G401 (cell line): ENCODE data around the gene TMC8. TPM values are rescaled to one million over a fixed set of nuclear protein-coding genes. Genes with fewer than 3 reads are reported as not detected.

Experiments used
- total RNA-seq: library from RNA; depleted of rRNA; stranded (reverse); fragments of >200 nt; shearing (Covaris generic); gene quantifications from 2 replicates; pipeline ENCODE4 v1.2.3, GENCODE V29; 2014; rRNA removed

Gene TMC8
- total RNA-seq, 1 experiment from 2014 or later, result 0.14 TPM

Other genes starting within 250 kb of the TMC8 start
- 2.5 and 2.7 TPM in 2 replicates for gene TNRC6C, start 172.1 kb upstream of the TMC8 start, total RNA-seq
- 50.5 and 69.0 TPM in 2 replicates for gene TMC6, start 2.0 kb upstream of the TMC8 start, total RNA-seq
- not detected in 2 replicates for gene C17orf99, start 15.6 kb downstream of the TMC8 start, total RNA-seq
- gene SYNGR2, start 37.8 kb downstream of the TMC8 start, total RNA-seq, result 67.0 and 71.8 TPM in 2 replicates
- gene TK1, start 56.3 kb downstream of the TMC8 start, total RNA-seq, result 76.8 and 84.5 TPM in 2 replicates
- 43.1 and 60.6 TPM in 2 replicates for gene AFMID, start 56.6 kb downstream of the TMC8 start, total RNA-seq
- gene BIRC5, start 83.5 kb downstream of the TMC8 start, total RNA-seq, result 170 and 172 TPM in 2 replicates
- gene TMEM235, start 100.9 kb downstream of the TMC8 start, total RNA-seq, result not detected in 2 replicates
- gene SOCS3, start 229.3 kb downstream of the TMC8 start, total RNA-seq, result 72.7 and 90.1 TPM in 2 replicates
- gene PGS1, start 247.9 kb downstream of the TMC8 start, total RNA-seq, result 16.3 and 43.0 TPM in 2 replicates